Dermis blood vessel endothelial cell (primary cell): ENCODE results near the gene STIMATE. TPM values are rescaled to one million over a fixed set of nuclear protein-coding genes. Genes with fewer than 3 reads are reported as not detected.

ENCODE experiments used
- DNase-seq: peaks from one replicate; pipeline ENCODE4 v3.0.0; 2010
- total RNA-seq: library from RNA; depleted of rRNA; stranded (reverse); fragments of >200 nt; gene quantifications from 2 replicates; pipeline ENCODE4 v1.2.3, GENCODE V29; 2014

Gene STIMATE
- total RNA-seq, 1 donor from 2014 or later, result 17.0 TPM

DNA sequence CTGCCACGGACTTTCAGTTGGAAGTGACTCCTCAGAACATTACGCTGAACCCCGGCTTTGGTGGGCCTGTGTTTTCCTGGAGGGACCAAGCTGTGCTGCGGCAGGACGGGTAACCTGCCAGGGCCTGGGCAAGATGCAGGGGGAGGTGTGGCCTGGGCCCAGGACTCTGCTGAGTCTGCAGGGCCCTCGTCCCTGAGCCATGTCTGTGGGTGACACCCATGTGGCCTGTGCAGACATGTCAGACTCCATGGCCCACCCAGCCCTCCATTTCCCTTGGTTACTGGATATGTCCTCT lies 107.7 kb downstream of the STIMATE start:
- no peak for DNase-seq

DNA sequence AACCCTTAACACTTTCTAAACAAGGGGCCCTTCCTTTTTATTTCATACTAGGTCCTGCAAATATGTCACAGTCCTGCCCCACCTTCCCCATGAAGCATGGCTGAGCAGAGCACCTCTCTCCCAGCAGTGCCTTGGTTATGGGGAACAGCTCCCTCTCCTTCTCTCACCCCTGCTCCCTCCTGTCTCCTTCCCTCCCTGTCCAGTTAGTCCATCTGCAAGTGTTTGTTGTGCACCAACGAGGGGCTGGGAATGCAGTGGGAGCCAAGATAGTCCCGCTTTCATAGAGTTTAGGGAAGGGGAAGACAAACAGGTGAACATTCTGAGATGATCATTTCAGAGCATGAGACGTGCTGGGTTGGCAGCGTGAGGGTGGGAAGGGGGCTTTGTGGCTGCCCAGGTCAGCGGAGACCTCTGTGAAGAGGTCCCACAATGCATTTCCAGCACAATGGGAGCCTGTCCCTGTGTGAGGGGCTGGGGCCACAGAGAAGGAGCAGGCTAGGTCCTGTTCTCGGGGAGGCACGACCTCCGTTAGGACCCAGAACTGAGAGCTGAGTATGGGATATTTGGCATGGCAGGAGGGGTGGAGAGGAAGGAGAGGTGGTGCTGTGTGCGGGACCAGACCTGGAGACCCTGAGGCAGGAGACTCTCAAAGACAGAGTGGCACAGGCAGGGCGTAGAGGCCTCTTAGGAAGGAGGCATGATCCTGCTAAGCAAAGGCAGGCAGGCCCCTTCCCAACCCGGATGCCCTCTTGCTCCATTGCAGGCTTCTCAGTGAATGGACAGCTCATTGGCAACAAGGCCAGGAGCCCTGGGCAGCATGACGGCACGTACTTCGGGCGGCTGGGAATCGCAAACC lies 108.2 kb downstream of the STIMATE start:
- DNase-seq, result no peak

DNA sequence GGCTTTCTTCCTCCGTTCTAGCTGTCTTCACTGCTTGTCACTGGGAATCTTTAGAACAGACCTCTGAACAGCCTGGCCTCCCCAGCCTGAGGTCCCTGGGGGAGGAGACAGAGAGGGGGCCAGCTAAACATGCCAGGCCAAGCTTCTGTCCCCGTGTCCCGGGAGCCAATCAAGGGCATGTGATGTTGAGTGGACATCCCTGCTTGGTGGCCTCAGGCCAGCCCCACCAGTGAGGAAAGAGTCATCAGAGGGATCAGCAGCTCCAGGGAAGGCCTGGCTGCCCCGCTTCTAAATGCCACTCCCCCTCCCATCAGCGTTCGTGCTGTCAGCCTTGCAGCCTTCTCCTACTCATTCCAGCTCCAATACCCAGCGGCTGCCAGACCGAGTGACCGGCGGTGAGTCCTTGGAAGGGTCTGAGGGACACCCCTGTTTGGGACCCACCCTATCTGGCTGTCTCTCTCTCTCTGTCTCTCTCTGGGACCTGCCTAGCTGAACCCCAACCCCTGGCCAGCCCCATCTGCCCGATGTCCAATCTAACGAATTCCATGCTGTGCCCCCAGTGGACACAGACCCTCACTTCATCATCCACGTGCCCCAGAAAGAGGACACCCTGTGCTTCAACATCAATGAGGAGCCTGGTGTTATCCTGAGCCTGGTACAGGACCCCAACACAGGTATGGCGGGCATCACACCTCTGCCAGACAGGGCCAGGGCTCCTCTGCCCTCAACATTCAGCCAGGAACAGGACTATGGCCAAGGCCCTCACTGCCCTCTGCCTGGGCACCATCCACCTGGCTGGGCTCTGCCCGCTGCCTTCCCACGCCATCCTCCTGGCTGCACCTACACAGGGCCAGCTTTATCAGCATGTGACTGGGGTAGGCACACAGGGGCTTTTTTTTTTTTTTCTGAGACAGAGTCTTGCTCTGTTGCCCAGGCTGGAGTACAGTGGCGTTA lies 109.4 kb downstream of the STIMATE start:
- DNase-seq, result no peak

DNA sequence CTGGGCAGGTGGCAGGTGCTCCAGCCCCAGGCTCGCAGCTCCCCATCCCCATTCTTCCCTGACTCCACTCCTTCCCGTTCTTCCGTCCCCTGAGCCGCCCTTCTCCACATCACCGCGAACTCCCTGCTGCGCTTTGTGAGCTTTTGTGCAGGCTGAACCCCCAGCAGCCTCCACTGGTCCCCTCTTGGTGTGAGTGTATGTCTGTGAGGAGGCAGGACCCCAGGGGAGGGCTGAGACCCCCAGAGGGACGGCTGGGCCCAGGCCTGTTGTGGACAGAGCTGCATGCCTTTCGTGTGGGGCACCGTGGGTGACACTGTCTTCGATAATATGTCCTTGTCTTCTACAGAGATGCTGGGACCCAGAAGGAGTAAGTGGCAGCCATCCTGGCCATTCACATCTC lies 110.1 kb downstream of the STIMATE start:
- no peak for DNase-seq

Other genes with a start within 250 kb of the STIMATE start
- gene PBRM1, start 211.6 kb downstream of the STIMATE start, total RNA-seq, result 83.9 and 107 TPM in 2 replicates
- 113 and 135 TPM in 2 replicates for gene GNL3, start 211.5 kb downstream of the STIMATE start, total RNA-seq
- 67.7 and 70.6 TPM in 2 replicates for gene GLT8D1, start 191.8 kb downstream of the STIMATE start, total RNA-seq
- gene SPCS1, start 191.4 kb downstream of the STIMATE start, total RNA-seq, result 40.5 and 52.5 TPM in 2 replicates
- gene NEK4, start 126.6 kb downstream of the STIMATE start, total RNA-seq, result 14.3 and 18.7 TPM in 2 replicates
- gene ITIH1, start 119.9 kb downstream of the STIMATE start, total RNA-seq, result not detected in 2 replicates
- 0.19 and 0.34 TPM in 2 replicates for gene ITIH3, start 102.8 kb downstream of the STIMATE start, total RNA-seq
- 0.19 and 1.9 TPM in 2 replicates for gene ITIH4, start 66.9 kb downstream of the STIMATE start, total RNA-seq
- gene MUSTN1, start 62.5 kb downstream of the STIMATE start, total RNA-seq, result not detected in 2 replicates
- gene SFMBT1, start 148.5 kb upstream of the STIMATE start, total RNA-seq, result 3.4 and 3.9 TPM in 2 replicates
- 18.3 and 25.5 TPM in 2 replicates for gene RFT1, start 232.9 kb upstream of the STIMATE start, total RNA-seq